Measurements from ENCODE around the gene SRSF11.

- TF ChIP-seq CTCF (IDR thresholded peaks at IDR 0.05), result no peak
- TF ChIP-seq POLR2A (IDR thresholded peaks at IDR 0.05), result no peak
Measured at GRCh38 chr1:70265946-70266345, 44.8 kb downstream of the SRSF11 start.
